Ovary (tissue), 3 donors: ENCODE data around the gene SMARCB1.

ENCODE experiments used
- CTCF ChIP-seq, 3 donors: fragments of 450-650 bp in 2 of 3; fragments of 200-600 bp in 1 of 3; IDR thresholded peaks; one replicate each; pipeline versions ENCODE4 v1.5.1 to v1.8.0; 2016 to 2022; ENCODE audit warnings: antibody characterized with exemption in 3 of 3, mild to moderate bottlenecking in 1 of 3
- EP300 ChIP-seq: sonication (generic); formaldehyde crosslinking; IDR thresholded peaks from one replicate; pipeline ENCODE4 v1.6.1; 2017; ENCODE audit warnings: antibody characterized with exemption
- donor health status: DM: no; HTN: no; CAD: no.

- TF ChIP-seq CTCF (IDR thresholded peaks at IDR 0.05) (no peak), EP300 (no peak)
Observed at GRCh38 chr22:23779731-23780130, 7.0 kb upstream of the SMARCB1 start.
